ENCODE measurements around the gene BCL7B. TPM values are rescaled to one million over a fixed set of nuclear protein-coding genes. Genes with fewer than 3 reads are reported as not detected.
"Not testable (repeated sequence)": the region's sequence is repeated elsewhere in the genome, so short reads cannot be mapped to it uniquely, and the experiment has no call there.

BCL7B gene
- total and polyA plus RNA-seq, 2 donors, result 13.3 to 54.9 TPM

DNA sequence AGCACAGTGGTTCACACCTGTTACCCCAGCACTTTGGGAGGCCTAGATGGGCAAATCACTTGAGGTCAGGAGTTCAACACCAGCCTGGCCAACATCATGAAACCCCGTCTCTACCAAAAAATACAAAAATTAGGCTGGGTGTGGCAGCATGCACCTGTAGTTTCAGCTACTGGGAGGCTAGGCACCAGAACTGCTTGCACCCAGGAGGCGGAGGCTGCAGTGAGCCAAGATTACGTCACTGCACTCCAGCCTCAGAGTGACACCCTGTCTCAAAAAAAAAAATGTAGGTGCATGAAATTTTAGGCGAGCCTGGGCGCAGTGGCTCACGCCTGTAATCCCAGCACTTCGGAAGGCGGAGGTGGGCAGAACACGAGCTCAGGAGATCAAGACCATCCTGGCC is 9.6 kb downstream of the BCL7B start:
- Histone ChIP-seq H3K4me1 (ENCODE audit: control insufficient read depth in 2 of 2, insufficient read depth in 2 of 2, low read length in 2 of 2) (no peaks in the 10 kb centered on the region), H3K36me3 (ENCODE audit: control insufficient read depth in 2 of 2, insufficient read depth in 2 of 2, low read length in 1 of 2) (peaks cover 48 to 52% of the 10 kb centered on the region in 2 donors)

DNA sequence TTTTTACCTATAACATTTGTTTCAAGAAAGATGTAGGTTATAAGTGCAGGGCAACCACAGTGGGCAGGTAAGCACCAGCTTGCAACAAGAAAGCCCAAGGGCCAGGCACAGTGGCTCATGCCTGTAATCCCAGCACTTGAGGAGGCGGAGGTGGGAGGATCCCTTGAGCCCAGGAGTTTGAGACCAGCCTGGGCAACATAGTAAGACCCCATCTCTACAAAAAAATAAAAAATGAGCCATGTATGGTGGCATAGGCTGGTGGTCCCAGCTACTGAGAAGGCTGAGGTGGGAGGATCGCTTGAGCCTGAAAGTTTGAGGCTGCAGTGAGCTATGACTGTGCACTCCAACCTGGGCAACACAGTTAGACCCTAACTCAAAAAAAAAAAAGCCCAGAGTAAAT is 12.8 kb downstream of the BCL7B start:
- Histone ChIP-seq H3K4me3 (ENCODE audit: low read length in 2 of 2) (no peak overlapping the region), H3K27ac (ENCODE audit: low read depth in 1 of 2, low read length in 1 of 2) (no peak overlapping the region), H3K9me3 (ENCODE audit: control insufficient read depth in 2 of 2, insufficient read depth in 1 of 2, low read length in 1 of 2) (peaks cover 0 to 3% of the 10 kb centered on the region in 2 donors), H3K27me3 (ENCODE audit: control insufficient read depth in 2 of 2, insufficient read depth in 1 of 2, low read length in 1 of 2) (no peaks in the 10 kb centered on the region), H3K36me3 (ENCODE audit: control insufficient read depth in 2 of 2, insufficient read depth in 2 of 2, low read length in 1 of 2) (peaks cover 56 to 57% of the 10 kb centered on the region in 2 donors), H3K4me1 (ENCODE audit: control insufficient read depth in 2 of 2, insufficient read depth in 2 of 2, low read length in 2 of 2) (no peaks in the 10 kb centered on the region)
- no peak for DNase-seq (ENCODE audit: low read depth in 6 of 9, low spot score in 9 of 9)
- WGBS, result 99% methylated on average over 2 of the region's 2 CpGs

More for the DNA sequence above, 9.6 kb downstream of the BCL7B start:
- H3K27me3 ChIP-seq (ENCODE audit: control insufficient read depth in 2 of 2, insufficient read depth in 1 of 2, low read length in 1 of 2), result no peaks in the 10 kb centered on the region
- DNase-seq (ENCODE audit: low read depth in 6 of 9, low spot score in 9 of 9), result no peak
- peaks cover 0 to 3% of the 10 kb centered on the region in 2 donors for H3K9me3 ChIP-seq (ENCODE audit: control insufficient read depth in 2 of 2, insufficient read depth in 1 of 2, low read length in 1 of 2)
- no peak overlapping the region for H3K27ac ChIP-seq (ENCODE audit: low read depth in 1 of 2, low read length in 1 of 2)
- 92% methylated on average over 9 of the region's 9 CpGs for WGBS
- no peak overlapping the region for H3K4me3 ChIP-seq (ENCODE audit: low read length in 2 of 2)

DNA sequence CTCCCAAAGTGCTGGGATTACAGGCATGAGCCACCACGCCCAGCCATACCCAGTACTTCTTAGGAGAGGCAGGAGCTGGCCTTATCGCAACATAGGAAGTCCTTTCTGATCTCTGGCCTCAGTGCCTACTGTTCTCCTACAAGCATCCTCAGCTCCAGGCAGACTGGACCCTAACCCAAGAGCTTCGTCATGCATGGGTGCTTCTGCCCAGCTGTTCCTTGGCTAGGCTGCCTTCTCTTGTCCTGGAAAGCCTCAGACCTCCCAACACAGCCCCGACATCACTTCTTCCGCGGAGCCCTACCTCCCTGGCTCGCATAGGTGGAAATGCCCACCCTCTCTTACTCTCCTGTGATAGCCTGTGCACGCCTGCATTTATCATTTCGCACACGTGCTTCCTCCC is 15.8 kb downstream of the BCL7B start:
- Histone ChIP-seq H3K27ac (ENCODE audit: low read depth in 1 of 2, low read length in 1 of 2) (no peak overlapping the region), H3K36me3 (ENCODE audit: control insufficient read depth in 2 of 2, insufficient read depth in 2 of 2, low read length in 1 of 2) (peaks cover 65 to 69% of the 10 kb centered on the region in 2 donors), H3K9me3 (ENCODE audit: control insufficient read depth in 2 of 2, insufficient read depth in 1 of 2, low read length in 1 of 2) (no peaks in the 10 kb centered on the region), H3K4me1 (ENCODE audit: control insufficient read depth in 2 of 2, insufficient read depth in 2 of 2, low read length in 2 of 2) (no peaks in the 10 kb centered on the region), H3K27me3 (ENCODE audit: control insufficient read depth in 2 of 2, insufficient read depth in 1 of 2, low read length in 1 of 2) (no peaks in the 10 kb centered on the region), H3K4me3 (ENCODE audit: low read length in 2 of 2) (no peak overlapping the region)
- no peak for DNase-seq (ENCODE audit: low read depth in 6 of 9, low spot score in 9 of 9)
- 98% methylated on average over 10 of the region's 10 CpGs for WGBS

DNA sequence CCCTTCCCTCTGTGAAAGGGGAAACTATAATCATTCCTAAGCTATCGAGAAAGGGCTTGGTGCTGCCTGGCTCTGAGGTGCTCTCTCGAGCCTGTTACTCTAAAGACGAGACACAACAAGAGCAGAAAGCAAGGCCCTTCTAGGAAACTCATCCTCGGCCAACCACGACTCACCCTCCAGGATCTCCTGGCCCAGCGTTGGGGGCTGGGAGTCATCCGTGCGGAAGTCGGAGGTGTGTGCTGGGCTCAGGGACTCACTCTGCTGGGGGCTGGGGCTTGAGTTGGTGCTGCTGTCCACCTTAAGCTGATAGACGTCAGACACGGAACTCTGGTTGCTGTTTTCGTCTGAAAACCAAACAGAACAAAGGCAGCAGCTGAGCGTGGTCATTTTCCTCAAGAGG is 17.8 kb downstream of the BCL7B start:
- no peaks in the 10 kb centered on the region for H3K27me3 ChIP-seq (ENCODE audit: control insufficient read depth in 2 of 2, insufficient read depth in 1 of 2, low read length in 1 of 2)
- no peak overlapping the region for H3K27ac ChIP-seq (ENCODE audit: low read depth in 1 of 2, low read length in 1 of 2)
- H3K9me3 ChIP-seq (ENCODE audit: control insufficient read depth in 2 of 2, insufficient read depth in 1 of 2, low read length in 1 of 2), result no peaks in the 10 kb centered on the region
- no peaks in the 10 kb centered on the region for H3K4me1 ChIP-seq (ENCODE audit: control insufficient read depth in 2 of 2, insufficient read depth in 2 of 2, low read length in 2 of 2)
- 94% methylated on average over 13 of the region's 13 CpGs for WGBS
- DNase-seq (ENCODE audit: low read depth in 6 of 9, low spot score in 9 of 9), result no peak
- no peak overlapping the region for H3K4me3 ChIP-seq (ENCODE audit: low read length in 2 of 2)
- peaks cover 76 to 83% of the 10 kb centered on the region in 2 donors for H3K36me3 ChIP-seq (ENCODE audit: control insufficient read depth in 2 of 2, insufficient read depth in 2 of 2, low read length in 1 of 2)

DNA sequence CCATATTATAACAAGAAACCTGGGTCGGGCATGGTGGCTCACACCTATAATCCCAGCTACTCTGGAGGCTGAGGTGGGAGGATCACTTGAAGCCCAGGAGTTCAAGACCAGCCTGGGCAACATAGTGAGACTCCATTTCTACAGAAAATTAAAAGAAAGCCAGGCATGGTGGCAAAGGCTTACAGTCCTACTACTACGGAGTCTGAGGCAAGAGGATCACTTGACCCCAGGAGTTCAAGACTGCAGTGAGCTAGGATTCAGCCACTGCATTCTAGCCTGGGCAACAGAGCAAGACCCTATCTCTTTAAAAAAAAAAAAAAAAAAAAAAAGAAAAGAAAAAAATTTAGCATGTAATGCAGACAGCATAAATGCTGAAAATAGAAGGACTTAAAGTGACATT is 19.0 kb downstream of the BCL7B start:
- not testable (repeated sequence) for H3K9me3 ChIP-seq (ENCODE audit: control insufficient read depth in 2 of 2, insufficient read depth in 1 of 2, low read length in 1 of 2); DNase-seq (ENCODE audit: low read depth in 6 of 9, low spot score in 9 of 9); H3K27ac ChIP-seq (ENCODE audit: low read depth in 1 of 2, low read length in 1 of 2); H3K4me3 ChIP-seq (ENCODE audit: low read length in 2 of 2); H3K4me1 ChIP-seq (ENCODE audit: control insufficient read depth in 2 of 2, insufficient read depth in 2 of 2, low read length in 2 of 2); H3K27me3 ChIP-seq (ENCODE audit: control insufficient read depth in 2 of 2, insufficient read depth in 1 of 2, low read length in 1 of 2)
- H3K36me3 ChIP-seq (ENCODE audit: control insufficient read depth in 2 of 2, insufficient read depth in 2 of 2, low read length in 1 of 2), result peaks cover 70 to 77% of the 10 kb centered on the region in 2 donors
- over 99% methylated on average over 2 of the region's 2 CpGs for WGBS

- no peak for DNase-seq (ENCODE audit: low read depth in 6 of 9, low spot score in 9 of 9)
- H3K4me3 ChIP-seq (ENCODE audit: low read length in 2 of 2), result no peak overlapping the region
- no peaks in the 10 kb centered on the region for H3K9me3 ChIP-seq (ENCODE audit: control insufficient read depth in 2 of 2, insufficient read depth in 1 of 2, low read length in 1 of 2)
- H3K36me3 ChIP-seq (ENCODE audit: control insufficient read depth in 2 of 2, insufficient read depth in 2 of 2, low read length in 1 of 2), result peaks cover 57 to 62% of the 10 kb centered on the region in 2 donors
- no peaks in the 10 kb centered on the region for H3K4me1 ChIP-seq (ENCODE audit: control insufficient read depth in 2 of 2, insufficient read depth in 2 of 2, low read length in 2 of 2)
- WGBS, result 98% methylated on average over 16 of the region's 16 CpGs
- H3K27ac ChIP-seq (ENCODE audit: low read depth in 1 of 2, low read length in 1 of 2), result no peak overlapping the region
- no peaks in the 10 kb centered on the region for H3K27me3 ChIP-seq (ENCODE audit: control insufficient read depth in 2 of 2, insufficient read depth in 1 of 2, low read length in 1 of 2)
These were observed 20.4 kb downstream of the BCL7B start for GRCh38 chr7:73537051-73537450.

GRCh38 chr7:73536479-73536878 is 21.0 kb downstream of the BCL7B start:
- Histone ChIP-seq H3K27me3 (ENCODE audit: control insufficient read depth in 2 of 2, insufficient read depth in 1 of 2, low read length in 1 of 2) (no peaks in the 10 kb centered on the region), H3K27ac (ENCODE audit: low read depth in 1 of 2, low read length in 1 of 2) (no peak overlapping the region), H3K4me1 (ENCODE audit: control insufficient read depth in 2 of 2, insufficient read depth in 2 of 2, low read length in 2 of 2) (no peaks in the 10 kb centered on the region), H3K9me3 (ENCODE audit: control insufficient read depth in 2 of 2, insufficient read depth in 1 of 2, low read length in 1 of 2) (no peaks in the 10 kb centered on the region), H3K36me3 (ENCODE audit: control insufficient read depth in 2 of 2, insufficient read depth in 2 of 2, low read length in 1 of 2) (peaks cover 52 to 57% of the 10 kb centered on the region in 2 donors), H3K4me3 (ENCODE audit: low read length in 2 of 2) (no peak overlapping the region)
- WGBS, result 99% methylated on average over 5 of the region's 5 CpGs
- DNase-seq (ENCODE audit: low read depth in 6 of 9, low spot score in 9 of 9), result no peak

DNA sequence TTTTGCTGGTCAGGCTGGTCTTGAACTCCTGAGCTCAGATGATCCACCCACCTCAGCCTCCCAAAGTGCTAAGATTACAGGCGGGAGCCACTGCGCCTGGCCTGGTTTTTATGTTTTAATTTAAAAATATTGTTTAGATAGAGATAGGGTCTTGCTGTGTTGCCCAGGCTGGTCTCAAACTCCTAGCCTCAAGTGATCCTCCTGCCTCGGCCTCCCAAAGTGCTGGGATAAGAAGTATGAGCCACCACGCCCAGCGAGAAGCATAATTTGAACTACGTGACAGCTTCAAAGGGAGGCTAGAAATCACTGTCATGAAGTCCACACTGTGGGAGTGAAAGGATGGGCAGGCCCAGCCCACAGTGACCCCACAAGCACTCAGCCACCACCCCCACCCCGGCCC is 21.6 kb downstream of the BCL7B start:
- H3K27me3 ChIP-seq (ENCODE audit: control insufficient read depth in 2 of 2, insufficient read depth in 1 of 2, low read length in 1 of 2); H3K4me3 ChIP-seq (ENCODE audit: low read length in 2 of 2); DNase-seq (ENCODE audit: low read depth in 6 of 9, low spot score in 9 of 9); H3K9me3 ChIP-seq (ENCODE audit: control insufficient read depth in 2 of 2, insufficient read depth in 1 of 2, low read length in 1 of 2); H3K4me1 ChIP-seq (ENCODE audit: control insufficient read depth in 2 of 2, insufficient read depth in 2 of 2, low read length in 2 of 2); H3K27ac ChIP-seq (ENCODE audit: low read depth in 1 of 2, low read length in 1 of 2): not testable (repeated sequence)
- WGBS, result 98% methylated on average over 7 of the region's 7 CpGs
- H3K36me3 ChIP-seq (ENCODE audit: control insufficient read depth in 2 of 2, insufficient read depth in 2 of 2, low read length in 1 of 2), result peaks cover 47 to 52% of the 10 kb centered on the region in 2 donors

DNA sequence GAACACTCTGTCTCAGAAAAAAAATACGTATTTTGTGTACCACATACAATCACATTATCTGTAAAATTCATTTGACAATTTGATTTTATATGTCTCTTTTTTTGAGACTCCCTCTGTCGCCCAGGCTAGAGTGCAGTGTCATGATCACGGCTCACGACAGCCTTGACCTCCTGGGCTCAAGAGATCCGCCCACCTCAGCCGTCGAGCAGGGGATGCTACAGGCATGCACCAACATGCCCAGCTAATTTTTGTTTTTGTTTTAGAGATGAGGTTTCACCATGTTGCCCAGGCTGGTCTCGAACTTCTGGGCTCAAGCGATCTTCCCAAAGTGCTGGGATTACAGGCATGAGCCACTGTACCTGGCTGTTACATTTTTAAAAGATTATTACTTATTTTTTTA is 23.7 kb downstream of the BCL7B start:
- Histone ChIP-seq H3K9me3 (ENCODE audit: control insufficient read depth in 2 of 2, insufficient read depth in 1 of 2, low read length in 1 of 2) (no peaks in the 10 kb centered on the region), H3K27me3 (ENCODE audit: control insufficient read depth in 2 of 2, insufficient read depth in 1 of 2, low read length in 1 of 2) (no peaks in the 10 kb centered on the region), H3K36me3 (ENCODE audit: control insufficient read depth in 2 of 2, insufficient read depth in 2 of 2, low read length in 1 of 2) (peaks cover 32 to 38% of the 10 kb centered on the region in 2 donors), H3K27ac (ENCODE audit: low read depth in 1 of 2, low read length in 1 of 2) (no peak overlapping the region), H3K4me1 (ENCODE audit: control insufficient read depth in 2 of 2, insufficient read depth in 2 of 2, low read length in 2 of 2) (no peaks in the 10 kb centered on the region), H3K4me3 (ENCODE audit: low read length in 2 of 2) (no peak overlapping the region)
- DNase-seq (ENCODE audit: low read depth in 6 of 9, low spot score in 9 of 9), result no peak
- 97% methylated on average over 9 of the region's 9 CpGs for WGBS

DNA sequence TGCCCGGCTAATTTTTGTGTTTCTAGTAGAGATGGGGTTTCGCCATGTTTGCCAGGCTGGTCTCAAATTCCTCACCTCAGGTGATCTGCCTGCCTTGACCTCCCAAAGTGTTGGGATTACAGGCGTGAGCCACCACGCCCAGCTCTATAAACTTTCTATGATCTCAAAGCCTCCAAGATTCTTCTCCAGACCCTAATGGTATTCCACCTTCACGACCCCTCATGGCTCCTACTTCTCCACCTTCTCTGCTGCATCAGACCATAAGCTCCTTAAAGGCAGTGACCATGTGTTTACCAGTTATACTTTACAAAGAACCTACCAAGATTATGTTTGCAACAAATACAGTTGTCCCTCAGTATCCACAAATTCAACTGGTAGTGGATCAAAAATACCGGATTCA is 25.3 kb downstream of the BCL7B start:
- WGBS, result 98% methylated on average over 6 of the region's 6 CpGs
- Histone ChIP-seq H3K4me1 (ENCODE audit: control insufficient read depth in 2 of 2, insufficient read depth in 2 of 2, low read length in 2 of 2) (peaks cover 0 to 5% of the 10 kb centered on the region in 2 donors), H3K9me3 (ENCODE audit: control insufficient read depth in 2 of 2, insufficient read depth in 1 of 2, low read length in 1 of 2) (no peaks in the 10 kb centered on the region), H3K4me3 (ENCODE audit: low read length in 2 of 2) (no peak overlapping the region), H3K36me3 (ENCODE audit: control insufficient read depth in 2 of 2, insufficient read depth in 2 of 2, low read length in 1 of 2) (peaks cover 18 to 25% of the 10 kb centered on the region in 2 donors), H3K27me3 (ENCODE audit: control insufficient read depth in 2 of 2, insufficient read depth in 1 of 2, low read length in 1 of 2) (no peaks in the 10 kb centered on the region), H3K27ac (ENCODE audit: low read depth in 1 of 2, low read length in 1 of 2) (no peak overlapping the region)
- no peak for DNase-seq (ENCODE audit: low read depth in 6 of 9, low spot score in 9 of 9)

All from thymus (tissue), 11 donors.